ENCODE results near the gene KRT86. TPM values are rescaled to one million over a fixed set of nuclear protein-coding genes. Genes with fewer than 3 reads are reported as not detected.
A peak's percentile ranks its signal among the peaks of the same experiment; 100 is the strongest.
"Not testable (repeated sequence)": the region's sequence is repeated elsewhere in the genome, so short reads cannot be mapped to it uniquely, and the experiment has no call there.

KRT86 gene
- total RNA-seq, 1 experiment from 2014 or later = 8.7 TPM

DNA sequence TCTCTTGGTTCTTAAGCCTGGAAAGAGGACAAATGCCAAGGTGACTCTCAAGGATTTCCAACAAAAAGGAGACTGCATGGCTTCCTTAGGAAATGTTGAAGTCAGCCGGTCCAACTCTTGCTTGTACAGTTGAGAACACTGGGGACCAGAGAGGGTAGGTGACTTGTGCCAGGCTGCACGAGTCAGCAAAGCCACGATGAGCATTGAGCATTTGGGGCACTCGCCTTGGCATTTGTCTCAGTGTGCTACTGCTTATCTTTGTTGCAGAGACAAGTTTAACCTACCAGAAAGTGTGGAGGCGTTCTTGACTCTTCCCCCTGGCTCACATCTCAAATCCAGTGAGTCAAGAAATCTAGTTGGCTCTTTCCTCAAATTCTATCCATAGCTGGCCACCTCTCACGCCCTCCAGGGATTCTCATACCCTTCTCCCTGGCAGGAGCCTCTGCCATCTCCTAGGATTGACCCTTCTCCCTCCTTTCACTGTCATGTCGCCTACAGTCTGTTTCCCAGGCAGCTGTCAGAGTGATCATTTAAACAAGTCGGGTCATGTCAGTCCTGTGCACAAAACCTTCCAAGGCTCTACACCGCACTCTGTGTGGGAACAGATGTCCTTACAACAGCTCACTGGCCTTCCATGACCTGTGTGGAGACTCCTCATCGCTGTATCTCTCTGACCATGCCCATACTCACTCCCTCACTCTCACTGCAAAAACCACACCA is 64.0 kb downstream of the KRT86 start:
- in situ Hi-C loops (cut with HindIII; ENCODE audit: low pct_unique_long_range_greater_than_20kb, low sequenced_read_pairs) = no loop called here
- no peak for DNase-seq (ENCODE audit: low read depth)

DNA sequence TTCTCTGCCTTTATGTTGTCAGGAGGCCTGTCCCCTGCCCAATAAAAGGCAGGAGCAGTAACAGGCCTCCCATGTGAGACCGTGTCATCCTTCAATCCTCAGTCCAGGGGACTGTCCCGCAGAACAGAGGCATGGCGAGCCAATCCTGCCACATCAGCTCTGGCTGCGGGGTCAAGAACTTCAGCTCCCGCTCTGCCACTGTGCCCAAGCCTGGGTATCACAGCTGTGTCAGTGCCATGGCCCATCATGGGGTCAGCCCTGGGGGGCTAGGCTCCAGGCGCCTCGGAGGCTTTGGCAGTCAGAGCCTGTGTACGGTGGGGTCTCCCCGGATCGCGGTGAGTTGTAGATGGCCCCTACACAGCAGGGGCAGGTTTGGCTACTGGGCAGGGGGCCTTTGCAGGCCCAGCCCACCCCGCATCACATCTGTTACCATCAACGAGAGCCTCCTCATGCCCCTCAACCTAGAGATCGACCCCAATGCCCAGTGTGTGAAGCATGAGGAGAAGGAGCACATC is 66.7 kb downstream of the KRT86 start:
- in situ Hi-C loops (cut with HindIII; ENCODE audit: low pct_unique_long_range_greater_than_20kb, low sequenced_read_pairs) = no loop called here
- no peak for DNase-seq (ENCODE audit: low read depth)

DNA sequence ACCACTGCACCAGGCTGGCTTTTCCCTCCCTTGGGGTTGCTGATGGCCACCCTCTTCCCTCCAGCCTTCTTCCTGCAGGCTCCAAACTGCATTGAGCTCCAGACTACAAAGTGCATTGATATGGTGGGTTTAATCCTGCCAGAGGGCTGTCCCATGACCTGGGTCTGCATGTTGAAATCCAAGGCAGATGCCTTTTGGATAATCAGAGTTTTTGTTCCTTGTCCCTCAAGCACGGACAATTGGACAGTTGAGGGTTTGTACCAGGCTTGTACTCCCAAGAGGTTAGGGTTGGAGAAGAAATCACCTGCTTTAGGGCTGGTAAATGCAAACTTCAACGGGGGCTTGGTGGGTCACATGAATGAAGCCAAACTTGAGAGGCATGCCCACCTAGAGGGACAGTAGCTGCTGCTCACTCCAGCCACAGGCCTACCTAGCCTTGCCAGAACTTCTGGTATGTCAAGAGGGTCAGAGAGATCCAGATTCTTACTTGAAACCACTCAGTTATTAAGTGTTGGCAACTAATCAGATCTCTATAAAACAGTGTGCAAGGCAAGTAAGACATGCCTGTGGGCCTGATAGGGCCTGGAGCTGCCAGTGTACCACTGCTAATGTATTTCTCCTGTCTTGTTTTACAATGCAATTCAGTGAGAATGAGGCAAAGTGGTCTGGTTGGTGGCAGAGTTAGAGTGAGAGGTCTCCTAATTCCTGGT is 68.5 kb downstream of the KRT86 start:
- in situ Hi-C loops (cut with HindIII; ENCODE audit: low pct_unique_long_range_greater_than_20kb, low sequenced_read_pairs) = no loop called here

DNA sequence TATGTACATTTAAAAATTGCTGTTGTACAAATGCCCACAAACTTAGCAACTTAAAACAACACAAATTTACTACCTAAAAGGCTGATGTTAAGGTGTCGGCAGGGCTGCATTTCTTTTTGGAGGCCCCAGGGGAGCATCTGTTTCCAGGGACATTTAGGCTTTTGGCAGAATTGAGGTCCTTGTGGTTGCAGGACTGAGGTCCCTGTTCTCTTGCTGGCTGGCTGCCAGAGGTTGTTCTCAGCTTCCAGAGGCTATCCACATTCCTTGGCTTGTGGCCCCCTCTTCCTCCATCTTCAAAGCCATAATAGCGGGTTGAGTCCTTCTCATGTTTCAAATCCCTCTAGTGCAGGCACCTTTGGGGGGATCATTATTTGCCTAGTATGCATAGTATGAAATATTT is 69.1 kb downstream of the KRT86 start:
- in situ Hi-C loops (cut with HindIII; ENCODE audit: low pct_unique_long_range_greater_than_20kb, low sequenced_read_pairs) = no loop called here
- no peak for DNase-seq (ENCODE audit: low read depth)

More for the DNA sequence above, 68.5 kb downstream of the KRT86 start:
- no peak for DNase-seq (ENCODE audit: low read depth)

DNA sequence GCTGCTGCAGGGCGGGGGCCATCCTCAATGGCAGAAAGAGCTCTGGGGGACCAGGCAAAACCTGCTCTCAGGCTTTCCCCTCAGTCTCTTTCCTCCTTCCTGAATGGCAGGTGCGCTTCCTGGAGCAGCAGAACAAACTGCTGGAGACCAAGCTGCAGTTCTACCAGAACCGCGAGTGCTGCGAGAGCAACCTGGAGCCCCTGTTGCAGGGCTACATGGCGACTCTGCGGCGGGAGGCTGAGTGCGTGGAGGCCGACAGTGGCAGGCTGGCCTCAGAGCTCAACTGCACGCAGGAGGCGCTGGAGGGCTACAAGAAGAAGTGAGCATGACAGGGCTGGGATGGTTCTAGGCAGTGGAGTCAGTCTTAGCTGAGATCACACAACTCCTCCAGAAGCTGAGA is 69.7 kb downstream of the KRT86 start:
- DNase-seq (ENCODE audit: low read depth) = no peak
- in situ Hi-C loops (cut with HindIII; ENCODE audit: low pct_unique_long_range_greater_than_20kb, low sequenced_read_pairs) = no loop called here

DNA sequence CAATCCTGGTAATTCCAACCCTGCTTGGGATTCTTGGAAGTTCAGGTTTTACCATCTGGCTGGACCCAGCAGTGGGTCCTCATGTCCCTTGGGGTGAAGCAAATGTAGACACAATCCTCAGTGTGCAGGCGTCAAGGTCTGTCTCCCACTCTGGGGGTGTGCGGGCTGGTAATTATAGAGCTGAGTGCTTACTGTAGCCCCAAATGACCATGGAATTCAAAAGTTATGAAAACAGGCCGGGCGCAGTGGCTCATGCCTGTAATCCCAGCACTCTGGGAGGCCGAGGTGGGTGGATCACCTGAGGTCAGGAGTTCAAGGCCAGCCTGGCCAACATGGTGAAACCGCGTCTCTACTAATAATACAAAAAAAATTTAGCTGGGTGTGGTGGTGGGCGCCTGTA is 70.6 kb downstream of the KRT86 start:
- in situ Hi-C loops (cut with HindIII; ENCODE audit: low pct_unique_long_range_greater_than_20kb, low sequenced_read_pairs); DNase-seq (ENCODE audit: low read depth): not testable (repeated sequence)

DNA sequence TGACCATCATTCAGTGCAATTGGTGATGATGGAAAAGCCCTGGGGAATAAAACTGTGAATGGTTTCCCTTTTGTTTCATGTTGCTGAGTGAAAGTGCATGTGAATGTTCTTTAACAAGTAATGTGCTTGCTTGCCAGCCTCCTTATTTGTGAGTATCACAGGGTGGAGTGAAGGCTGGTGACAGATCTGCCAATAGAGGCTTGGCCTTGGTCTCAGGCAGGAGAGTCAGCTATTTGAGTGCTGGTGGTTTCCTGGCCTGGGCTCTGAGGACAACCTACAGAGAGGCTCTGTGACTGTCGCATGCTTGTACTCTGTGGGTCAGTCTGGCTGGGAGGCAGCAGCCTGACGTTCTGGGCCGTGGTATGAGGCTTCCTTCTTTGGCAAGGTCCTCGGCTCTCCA is 72.1 kb downstream of the KRT86 start:
- DNase-seq (ENCODE audit: low read depth) = no peak
- in situ Hi-C loops (cut with HindIII; ENCODE audit: low pct_unique_long_range_greater_than_20kb, low sequenced_read_pairs) = no loop called here

DNA sequence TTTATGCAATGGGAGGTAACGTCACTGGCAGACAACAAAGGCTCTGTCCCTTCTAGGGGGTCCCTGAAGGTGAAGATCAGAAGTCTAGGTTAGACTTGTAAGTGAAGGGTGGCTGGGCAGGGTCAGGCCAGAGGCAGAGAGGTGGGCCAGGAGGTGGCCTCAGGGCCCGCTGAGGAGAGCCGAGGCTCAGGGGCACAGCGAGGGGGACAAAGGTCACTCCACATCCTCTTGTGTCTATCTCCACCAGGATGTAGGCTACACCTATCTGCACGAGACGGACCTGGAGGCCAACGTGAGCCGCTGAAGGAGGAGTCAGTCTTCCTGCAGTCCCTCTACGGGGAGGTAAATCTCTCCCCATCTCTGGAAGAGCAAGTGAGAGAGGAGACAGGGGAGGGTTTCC is 72.6 kb downstream of the KRT86 start:
- in situ Hi-C loops (cut with HindIII; ENCODE audit: low pct_unique_long_range_greater_than_20kb, low sequenced_read_pairs) = no loop called here

DNA sequence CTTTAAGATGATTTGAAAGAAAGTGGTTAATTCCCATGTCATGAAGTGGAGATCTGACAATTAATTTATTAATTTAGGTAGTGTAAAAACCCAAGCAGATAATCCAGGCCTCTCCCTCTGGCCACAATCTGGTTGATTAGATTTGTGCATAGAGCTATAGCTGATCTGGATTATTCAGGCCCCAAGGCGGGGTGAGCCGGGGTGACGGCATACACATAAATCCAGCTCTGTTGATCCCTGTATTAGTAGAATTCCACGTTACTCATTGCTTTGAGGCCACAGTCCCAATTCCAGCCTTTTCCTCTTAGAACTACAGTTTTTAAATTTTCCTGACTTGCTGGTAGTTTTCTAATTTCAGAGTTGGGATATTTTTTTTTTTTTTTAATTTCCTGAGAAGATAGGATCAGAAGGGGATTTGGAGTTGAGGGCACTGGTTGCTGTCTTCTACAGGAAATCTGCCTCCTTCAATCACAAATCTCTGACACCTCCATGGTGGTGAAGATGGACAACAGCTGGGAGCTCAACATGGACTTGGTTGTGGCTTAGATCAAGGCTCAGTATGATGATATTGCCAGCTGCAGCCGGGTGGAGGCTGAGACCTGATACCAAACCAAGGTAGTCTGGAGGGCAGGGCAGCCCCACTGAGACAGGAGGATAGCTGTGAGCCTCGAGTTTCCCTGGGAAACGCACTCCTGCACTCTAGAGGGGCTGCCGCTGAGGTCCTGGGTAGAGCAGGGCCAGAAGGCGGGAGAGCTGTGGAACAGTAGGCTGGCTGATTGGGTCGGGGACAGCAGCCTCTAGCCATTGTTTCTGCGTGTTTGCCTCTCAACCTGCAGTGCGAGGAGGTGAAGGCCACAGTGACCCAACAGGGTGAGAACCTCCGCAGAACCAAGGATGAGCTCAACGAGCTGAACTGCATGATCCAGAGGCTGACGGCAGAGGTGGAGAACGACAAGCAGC is 73.4 kb downstream of the KRT86 start:
- in situ Hi-C loops (cut with HindIII; ENCODE audit: low pct_unique_long_range_greater_than_20kb, low sequenced_read_pairs) = no loop called here
- no peak for DNase-seq (ENCODE audit: low read depth)

More for the DNA sequence above, 72.6 kb downstream of the KRT86 start:
- no peak for DNase-seq (ENCODE audit: low read depth)

DNA sequence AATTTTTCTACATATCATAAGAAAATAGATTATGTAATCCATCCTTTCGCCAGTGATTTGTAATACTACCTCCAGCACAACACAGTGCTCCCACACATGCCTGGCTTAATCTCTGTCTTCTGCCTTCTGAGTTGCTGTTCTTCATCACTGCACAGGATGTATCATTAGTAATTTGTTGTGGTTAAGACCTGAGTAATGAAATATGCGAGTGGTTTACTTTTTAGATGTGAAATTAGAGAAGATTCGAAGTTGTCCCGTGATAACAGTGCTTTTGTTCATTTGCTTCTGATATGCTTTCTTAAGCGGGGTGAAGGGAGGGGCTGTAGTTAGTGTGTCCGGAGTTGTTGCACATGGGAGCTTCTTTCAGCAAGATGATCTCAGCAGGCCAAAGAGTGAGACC is 74.8 kb downstream of the KRT86 start:
- in situ Hi-C loops (cut with HindIII; ENCODE audit: low pct_unique_long_range_greater_than_20kb, low sequenced_read_pairs) = no loop called here
- DNase-seq (ENCODE audit: low read depth) = peak; percentile 70

DNA sequence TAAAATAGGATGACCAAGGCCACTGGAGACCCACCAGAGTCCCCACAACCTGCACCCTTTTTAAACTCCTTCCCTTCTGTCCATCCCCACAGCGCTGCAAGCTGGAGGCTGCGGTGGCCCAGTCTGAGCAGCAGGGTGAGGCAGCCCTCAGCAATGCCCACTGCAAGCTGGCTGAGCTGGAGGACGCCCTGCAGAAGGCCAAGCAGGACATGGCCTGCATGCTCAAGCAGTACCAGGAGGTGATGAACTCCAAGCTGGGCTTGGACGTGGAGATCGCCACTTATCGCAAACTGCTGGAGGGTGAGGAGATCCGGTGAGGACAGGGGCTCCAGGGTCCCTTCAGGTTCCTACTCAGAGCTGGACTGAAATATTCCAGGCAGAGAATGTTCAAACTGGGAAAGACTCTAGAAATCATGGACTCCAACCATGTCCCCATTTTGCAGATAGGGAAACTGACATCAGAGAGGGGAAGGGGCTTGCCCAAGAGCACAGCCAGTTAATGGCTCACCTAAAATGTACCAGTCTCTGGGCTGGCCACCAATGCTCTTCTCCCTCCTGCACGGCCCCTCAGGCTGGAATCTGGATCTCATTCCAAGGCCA is 75.7 kb downstream of the KRT86 start:
- DNase-seq (ENCODE audit: low read depth) = no peak
- in situ Hi-C loops (cut with HindIII; ENCODE audit: low pct_unique_long_range_greater_than_20kb, low sequenced_read_pairs) = no loop called here

DNA sequence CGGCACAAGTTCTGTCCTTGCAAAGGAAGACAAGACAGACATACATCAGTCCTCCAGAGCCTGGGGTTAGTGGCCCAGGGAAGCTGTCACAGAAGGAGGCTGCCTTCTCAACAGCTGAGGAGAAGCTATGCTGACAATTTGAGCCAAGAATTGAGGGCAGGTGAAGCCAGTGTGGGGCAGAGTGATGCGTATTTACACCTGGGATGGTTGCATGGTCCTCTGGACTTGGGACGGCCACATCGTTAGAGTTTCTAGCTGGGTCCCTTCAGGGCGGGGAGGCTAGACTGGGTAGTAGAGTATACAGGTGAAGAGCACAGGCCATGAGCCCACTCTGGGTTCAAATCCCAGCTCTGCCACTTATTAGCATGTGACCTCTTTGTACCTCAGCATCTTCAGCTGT is 76.3 kb downstream of the KRT86 start:
- no peak for DNase-seq (ENCODE audit: low read depth)
- in situ Hi-C loops (cut with HindIII; ENCODE audit: low pct_unique_long_range_greater_than_20kb, low sequenced_read_pairs) = no loop called here

DNA sequence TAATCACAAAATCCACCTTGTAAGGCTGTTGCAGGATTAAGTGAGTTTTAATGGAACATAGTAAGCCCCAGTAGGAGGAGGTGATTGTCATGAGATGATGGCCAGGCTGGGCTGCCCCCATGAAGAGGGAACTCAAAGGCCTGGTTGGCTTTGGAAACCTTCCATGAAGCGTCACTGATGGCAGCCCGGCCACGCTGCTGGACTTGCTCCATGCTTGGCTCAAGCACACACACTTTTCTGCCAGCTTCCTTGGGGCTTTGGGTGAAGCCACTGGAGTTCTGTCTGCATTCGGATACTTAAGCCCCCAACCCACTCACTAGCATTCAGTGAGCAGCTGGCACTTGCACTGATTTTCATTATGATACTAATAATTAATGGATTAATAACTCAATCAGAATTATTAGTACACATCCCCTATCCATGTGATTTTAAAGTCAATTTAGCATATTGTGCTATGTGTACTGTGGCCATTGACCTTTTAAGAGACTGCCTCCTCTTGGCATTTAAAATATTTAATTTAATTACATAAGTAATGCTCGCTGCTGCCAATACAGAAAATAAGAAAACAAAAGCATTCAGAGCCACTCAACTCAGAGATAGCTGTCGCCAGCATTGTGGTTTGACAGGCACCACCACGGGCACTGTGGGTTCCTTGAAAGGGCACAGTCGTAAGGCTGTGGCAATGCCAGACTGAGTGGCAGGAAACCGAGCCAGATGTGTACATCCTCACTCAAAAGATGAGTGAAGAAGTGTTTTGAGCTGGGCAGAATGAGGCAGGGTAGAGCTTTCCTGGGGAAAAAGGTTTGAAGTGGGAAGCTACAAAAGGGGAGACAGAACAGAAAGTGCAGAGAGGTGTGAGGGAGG is 77.0 kb downstream of the KRT86 start:
- DNase-seq (ENCODE audit: low read depth) = no peak
- in situ Hi-C loops (cut with HindIII; ENCODE audit: low pct_unique_long_range_greater_than_20kb, low sequenced_read_pairs) = no loop called here

DNA sequence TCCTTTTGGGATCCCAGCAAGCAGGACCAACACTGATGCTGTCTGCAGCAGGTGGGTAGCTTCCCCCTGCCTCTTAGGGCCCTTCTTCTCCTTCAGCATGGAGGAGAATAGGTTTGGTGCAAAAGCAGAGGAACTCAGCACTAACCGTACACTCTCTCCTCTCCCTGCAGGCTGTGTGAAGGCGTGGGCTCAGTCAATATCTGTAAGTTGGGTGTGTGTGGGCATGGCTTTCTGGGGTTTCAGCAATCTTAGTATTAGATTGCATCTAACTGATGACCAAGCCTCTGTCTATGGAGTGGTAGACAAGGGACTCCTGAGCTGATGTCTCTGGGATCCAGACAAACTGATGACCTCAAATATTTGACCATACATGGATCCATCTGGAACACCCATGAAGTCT is 78.5 kb downstream of the KRT86 start:
- DNase-seq (ENCODE audit: low read depth) = no peak
- in situ Hi-C loops (cut with HindIII; ENCODE audit: low pct_unique_long_range_greater_than_20kb, low sequenced_read_pairs) = no loop called here

DNA sequence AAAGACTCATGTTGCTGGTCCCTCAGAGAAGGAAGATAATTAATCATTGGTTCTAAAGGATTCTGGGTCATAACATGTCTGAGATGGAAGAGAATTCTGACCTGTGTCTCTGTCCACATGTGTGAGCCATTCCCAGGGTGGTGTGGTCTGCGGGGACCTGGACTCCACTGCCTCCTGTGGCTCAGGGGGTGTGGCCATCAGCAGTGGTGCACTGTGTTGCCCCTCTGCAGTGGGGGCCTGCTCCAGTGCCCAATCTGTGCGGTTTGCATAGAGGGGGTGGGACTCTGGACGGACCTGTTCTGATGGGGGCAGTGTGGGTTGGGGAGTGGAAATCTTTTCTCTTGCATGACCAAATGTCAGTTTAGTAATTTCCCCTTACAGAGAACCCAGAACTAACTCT is 79.3 kb downstream of the KRT86 start:
- in situ Hi-C loops (cut with HindIII; ENCODE audit: low pct_unique_long_range_greater_than_20kb, low sequenced_read_pairs) = no loop called here

DNA sequence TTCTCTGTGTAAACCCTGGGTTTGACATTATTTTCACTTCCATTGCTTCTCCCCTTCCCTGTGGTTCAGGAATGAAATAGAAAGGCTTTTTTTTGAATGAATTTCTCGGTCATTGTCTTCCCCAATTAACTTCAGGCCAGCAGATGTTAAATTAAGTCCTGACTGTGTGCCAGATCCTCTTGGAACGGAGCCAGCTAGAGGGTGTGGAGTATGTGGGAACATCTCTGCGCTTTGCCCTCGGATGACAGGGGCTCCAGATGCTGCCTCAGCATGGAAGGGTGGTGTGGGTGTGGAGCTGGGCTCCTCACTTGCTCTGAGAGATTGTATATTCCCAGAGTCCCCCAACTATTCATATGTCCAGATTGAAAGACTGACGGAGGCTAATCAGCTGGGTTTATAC is 79.8 kb downstream of the KRT86 start:
- DNase-seq (ENCODE audit: low read depth) = no peak
- in situ Hi-C loops (cut with HindIII; ENCODE audit: low pct_unique_long_range_greater_than_20kb, low sequenced_read_pairs) = no loop called here

More for the DNA sequence above, 79.3 kb downstream of the KRT86 start:
- DNase-seq (ENCODE audit: low read depth) = no peak

DNA sequence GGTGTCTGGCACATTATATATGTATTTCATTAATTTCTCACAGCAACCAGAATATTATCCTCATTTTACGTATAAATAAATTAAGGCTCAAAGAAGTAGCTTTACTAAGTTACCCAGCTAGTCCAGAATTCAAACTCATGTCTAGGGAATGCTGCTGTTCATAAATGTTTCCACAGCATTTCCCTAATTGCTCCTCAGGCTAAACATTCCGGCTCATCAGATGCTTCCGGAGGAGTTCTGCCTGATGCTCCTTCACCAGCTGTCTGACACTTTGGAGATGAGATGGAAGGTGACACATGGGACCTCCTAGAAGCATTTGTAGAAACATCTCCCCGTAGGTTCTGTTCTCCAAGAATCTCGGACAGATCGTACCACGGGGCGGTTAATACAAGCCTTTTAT is 80.7 kb downstream of the KRT86 start:
- DNase-seq (ENCODE audit: low read depth) = no peak
- in situ Hi-C loops (cut with HindIII; ENCODE audit: low pct_unique_long_range_greater_than_20kb, low sequenced_read_pairs) = no loop called here

All from Caki2 (cell line).